ENCODE results near the gene SLC22A17. TPM values are rescaled to one million over a fixed set of nuclear protein-coding genes. Genes with fewer than 3 reads are reported as not detected.

SLC22A17 gene
- total and polyA plus RNA-seq, 2 of the 13 experiments (the other 11 are each of a cell fraction or from before 2014, with no cell fraction given) = 0.95 to 1.1 TPM

DNA sequence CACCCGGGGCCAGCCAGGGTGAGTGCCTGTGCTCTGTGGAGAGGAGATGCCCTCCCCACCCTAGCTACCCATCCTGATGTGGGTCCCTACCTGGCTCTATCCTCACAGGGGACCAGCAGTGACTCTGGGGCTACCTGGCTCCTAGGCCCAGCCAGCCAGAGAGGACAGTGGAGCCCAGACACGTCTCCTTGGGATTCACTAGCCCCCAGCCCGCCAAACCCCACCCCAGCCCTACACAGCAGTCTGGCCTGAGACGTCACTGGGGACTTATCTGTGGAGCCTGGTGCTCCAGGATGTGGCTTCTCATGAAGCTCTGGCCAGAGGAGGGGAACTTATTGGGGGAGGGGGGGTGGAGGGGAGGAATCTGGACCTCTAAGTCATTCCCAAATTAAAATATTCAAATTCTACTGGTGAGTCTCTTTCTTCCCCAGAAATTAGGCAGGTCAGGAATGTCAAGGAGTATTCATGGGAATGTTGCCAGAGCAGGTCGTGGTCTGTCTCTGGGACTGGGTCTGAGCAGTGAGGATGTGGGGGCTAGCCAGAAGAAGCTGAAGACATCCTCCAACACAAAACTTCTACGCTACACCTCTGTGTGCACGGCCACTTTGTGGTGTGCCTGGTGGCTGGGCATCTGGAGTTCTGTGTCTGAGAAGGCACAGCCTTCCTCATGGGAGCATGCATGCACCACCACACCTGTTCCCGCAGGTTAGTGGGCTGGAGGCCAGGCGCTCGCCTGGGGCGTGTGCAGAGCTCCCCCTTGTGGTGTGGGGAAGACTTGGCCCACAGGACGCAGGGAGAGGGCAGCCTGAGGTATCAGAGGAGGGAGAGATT lies 26.9 kb upstream of the SLC22A17 start (continued):
- TF ChIP-seq NR2C2 (CRISPR knock-in tag; IDR thresholded peaks at IDR 0.05; ENCODE audit: borderline replicate concordance) (no peak), U2AF2 (IDR thresholded peaks at IDR 0.05; ENCODE audit: low read depth, low read length) (no peak), CEBPB (IDR thresholded peaks at IDR 0.05; ENCODE audit: borderline replicate concordance, low read depth, low read length) (no peak), ZNF414 (CRISPR knock-in tag; IDR thresholded peaks at IDR 0.05) (no peak), ELF4 (CRISPR knock-in tag; IDR thresholded peaks at IDR 0.05; ENCODE audit: borderline replicate concordance) (no peak), NONO (IDR thresholded peaks at IDR 0.05) (no peak), NONO (CRISPR knock-in tag; conservative IDR thresholded peaks at IDR 0.05) (peak; percentile 62; the same call in 1 of the 2 replicates), ATF7-NPFF (CRISPR knock-in tag; IDR thresholded peaks at IDR 0.05; ENCODE audit: low read depth) (no peak), ATF2 (CRISPR knock-in tag; IDR thresholded peaks at IDR 0.05) (0 out of 2 replicates have a peak, but pooled peaks have one; percentile 55), ETV5 (CRISPR knock-in tag; IDR thresholded peaks at IDR 0.05; ENCODE audit: borderline replicate concordance) (no peak), ZNF777 (CRISPR knock-in tag; IDR thresholded peaks at IDR 0.05) (no peak), GATAD2A (CRISPR knock-in tag; IDR thresholded peaks at IDR 0.05) (no peak; the same call in 1 of the 2 replicates), ATRX (CRISPR knock-in tag; IDR thresholded peaks at IDR 0.05; ENCODE audit: borderline replicate concordance) (no peak), CBX5 (CRISPR knock-in tag; IDR thresholded peaks at IDR 0.05; ENCODE audit: borderline replicate concordance) (peak; percentile 63; the same call in 1 of the 2 replicates), ETS1 (CRISPR knock-in tag; IDR thresholded peaks at IDR 0.05) (no peak)
- TF ChIP-seq, protein P1, sequence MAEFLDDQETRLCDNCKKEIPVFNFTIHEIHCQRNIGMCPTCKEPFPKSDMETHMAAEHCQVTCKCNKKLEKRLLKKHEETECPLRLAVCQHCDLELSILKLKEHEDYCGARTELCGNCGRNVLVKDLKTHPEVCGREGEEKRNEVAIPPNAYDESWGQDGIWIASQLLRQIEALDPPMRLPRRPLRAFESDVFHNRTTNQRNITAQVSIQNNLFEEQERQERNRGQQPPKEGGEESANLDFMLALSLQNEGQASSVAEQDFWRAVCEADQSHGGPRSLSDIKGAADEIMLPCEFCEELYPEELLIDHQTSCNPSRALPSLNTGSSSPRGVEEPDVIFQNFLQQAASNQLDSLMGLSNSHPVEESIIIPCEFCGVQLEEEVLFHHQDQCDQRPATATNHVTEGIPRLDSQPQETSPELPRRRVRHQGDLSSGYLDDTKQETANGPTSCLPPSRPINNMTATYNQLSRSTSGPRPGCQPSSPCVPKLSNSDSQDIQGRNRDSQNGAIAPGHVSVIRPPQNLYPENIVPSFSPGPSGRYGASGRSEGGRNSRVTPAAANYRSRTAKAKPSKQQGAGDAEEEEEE (CRISPR knock-in tag; IDR thresholded peaks at IDR 0.05; ENCODE audit: borderline replicate concordance) = no peak
- TF ChIP-seq, protein P2, sequence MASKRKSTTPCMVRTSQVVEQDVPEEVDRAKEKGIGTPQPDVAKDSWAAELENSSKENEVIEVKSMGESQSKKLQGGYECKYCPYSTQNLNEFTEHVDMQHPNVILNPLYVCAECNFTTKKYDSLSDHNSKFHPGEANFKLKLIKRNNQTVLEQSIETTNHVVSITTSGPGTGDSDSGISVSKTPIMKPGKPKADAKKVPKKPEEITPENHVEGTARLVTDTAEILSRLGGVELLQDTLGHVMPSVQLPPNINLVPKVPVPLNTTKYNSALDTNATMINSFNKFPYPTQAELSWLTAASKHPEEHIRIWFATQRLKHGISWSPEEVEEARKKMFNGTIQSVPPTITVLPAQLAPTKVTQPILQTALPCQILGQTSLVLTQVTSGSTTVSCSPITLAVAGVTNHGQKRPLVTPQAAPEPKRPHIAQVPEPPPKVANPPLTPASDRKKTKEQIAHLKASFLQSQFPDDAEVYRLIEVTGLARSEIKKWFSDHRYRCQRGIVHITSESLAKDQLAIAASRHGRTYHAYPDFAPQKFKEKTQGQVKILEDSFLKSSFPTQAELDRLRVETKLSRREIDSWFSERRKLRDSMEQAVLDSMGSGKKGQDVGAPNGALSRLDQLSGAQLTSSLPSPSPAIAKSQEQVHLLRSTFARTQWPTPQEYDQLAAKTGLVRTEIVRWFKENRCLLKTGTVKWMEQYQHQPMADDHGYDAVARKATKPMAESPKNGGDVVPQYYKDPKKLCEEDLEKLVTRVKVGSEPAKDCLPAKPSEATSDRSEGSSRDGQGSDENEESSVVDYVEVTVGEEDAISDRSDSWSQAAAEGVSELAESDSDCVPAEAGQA (IDR thresholded peaks at IDR 0.05; ENCODE audit: low read depth) = no peak
- TF ChIP-seq, protein P2 (CRISPR knock-in tag; IDR thresholded peaks at IDR 0.05; ENCODE audit: borderline replicate concordance) = no peak
